ENCODE results near the gene HACD2. TPM values are rescaled to one million over a fixed set of nuclear protein-coding genes. Genes with fewer than 3 reads are reported as not detected.

HACD2 gene, protein sequence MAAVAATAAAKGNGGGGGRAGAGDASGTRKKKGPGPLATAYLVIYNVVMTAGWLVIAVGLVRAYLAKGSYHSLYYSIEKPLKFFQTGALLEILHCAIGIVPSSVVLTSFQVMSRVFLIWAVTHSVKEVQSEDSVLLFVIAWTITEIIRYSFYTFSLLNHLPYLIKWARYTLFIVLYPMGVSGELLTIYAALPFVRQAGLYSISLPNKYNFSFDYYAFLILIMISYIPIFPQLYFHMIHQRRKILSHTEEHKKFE
- polyA plus RNA-seq (2013) = 25.1 TPM

DNA sequence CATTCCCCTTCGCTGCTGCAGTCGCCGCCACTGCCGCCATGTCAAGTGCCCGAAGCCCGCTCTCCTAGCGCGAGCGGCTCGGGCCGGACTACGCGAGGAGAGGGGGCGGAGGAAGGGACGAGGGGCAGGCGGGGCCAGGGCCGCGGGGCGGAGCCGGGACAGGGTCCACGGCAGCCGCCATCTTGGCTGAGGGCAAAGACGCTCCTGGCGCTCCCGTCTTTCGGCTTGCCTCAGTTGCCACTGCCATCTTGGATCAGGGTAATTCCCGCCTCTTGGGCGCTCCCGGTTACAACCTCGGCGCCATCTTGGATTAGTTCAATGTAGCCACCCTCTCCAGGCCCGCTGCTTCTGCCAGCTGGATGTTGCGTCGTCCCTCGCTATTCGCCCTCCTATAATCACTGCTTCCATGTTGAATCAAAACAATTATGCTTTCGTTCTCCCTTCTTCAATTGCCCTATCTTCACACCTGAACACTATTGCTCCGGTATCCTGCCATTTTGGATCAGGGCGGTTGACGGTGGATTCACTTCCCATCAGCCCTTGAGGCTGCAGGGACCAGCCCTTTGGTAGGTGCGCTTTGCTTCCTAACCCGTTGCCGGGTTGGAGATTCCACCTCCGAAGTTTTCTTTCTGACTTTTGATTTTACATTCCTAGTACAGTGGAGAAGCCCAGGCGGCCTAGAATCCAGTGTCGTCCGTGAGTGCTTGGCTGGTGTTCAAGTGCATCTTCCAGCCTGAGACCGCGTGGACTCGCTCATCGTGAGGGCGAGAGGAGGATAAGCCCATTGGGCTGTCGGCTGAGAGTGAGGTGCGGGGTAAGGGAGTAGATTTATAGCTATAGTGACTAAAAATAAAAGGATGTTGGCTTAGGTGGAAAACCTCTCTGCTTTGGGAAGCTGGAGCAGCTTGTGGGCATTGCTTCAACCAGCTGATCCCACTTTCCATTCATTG is at the start of gene HACD2:
Gene HACD2 (minus strand): TSS at position 66 of the 950 bp plus-strand sequence. CDS start 26 bp downstream, at position 40.
- Histone ChIP-seq H3K4me1 (ENCODE audit: control extremely low read depth in 1 of 4, control insufficient read depth in 4 of 4, insufficient read depth in 4 of 4, low read length in 3 of 4) (peaks cover 4 to 31% (median 17%) of the 10 kb centered on the region in 4 experiments), H3K27me3 (replicated peaks in 2 of 5; ENCODE audit: control insufficient read depth in 4 of 5, insufficient read depth in 5 of 5, low read length in 4 of 5) (no peaks in the 10 kb centered on the region), H3K36me3 (ENCODE audit: control insufficient read depth in 4 of 4, insufficient read depth in 4 of 4, low read length in 3 of 4) (peaks cover 0 to 16% (median 8%) of the 10 kb centered on the region in 4 experiments), H3K9me3 (ENCODE audit: control extremely low read depth in 1 of 5, control insufficient read depth in 4 of 5, insufficient read depth in 2 of 5, low read depth in 1 of 5, low read length in 4 of 5) (peaks cover 0 to 19% (median 11%) of the 10 kb centered on the region in 5 experiments), H3K4me3 (ENCODE audit: control insufficient read depth in 1 of 7, extremely low read depth in 1 of 7, insufficient read depth in 4 of 7, low read depth in 2 of 7, low read length in 6 of 7) (peak within 1 kb of the TSS; percentile 58 to 92 (median 87)), H3K27ac (ENCODE audit: insufficient read depth in 1 of 2, low read depth in 1 of 2, low read length in 2 of 2, poor library complexity in 1 of 2, severe bottlenecking in 2 of 2) (peak within 1 kb of the TSS; percentile 80 to 91)
- WGBS (ENCODE audit: insufficient coverage) = 0% methylated on average over 51 of the region's 54 CpGs
- CTCF ChIA-PET = interaction anchor here (1.0 to 1.8 kb wide), 6 partner anchors 9 to 67 kb away, joined by 3 to 5 read pairs (median 4); no protein-coding TSS in a partner anchor
- DNase-seq = peak; percentile 97
- POLR2A ChIA-PET = interaction anchor here (0.5 kb wide), 1 partner anchor 31 kb away, joined by 4 read pairs; no protein-coding TSS in a partner anchor

DNA sequence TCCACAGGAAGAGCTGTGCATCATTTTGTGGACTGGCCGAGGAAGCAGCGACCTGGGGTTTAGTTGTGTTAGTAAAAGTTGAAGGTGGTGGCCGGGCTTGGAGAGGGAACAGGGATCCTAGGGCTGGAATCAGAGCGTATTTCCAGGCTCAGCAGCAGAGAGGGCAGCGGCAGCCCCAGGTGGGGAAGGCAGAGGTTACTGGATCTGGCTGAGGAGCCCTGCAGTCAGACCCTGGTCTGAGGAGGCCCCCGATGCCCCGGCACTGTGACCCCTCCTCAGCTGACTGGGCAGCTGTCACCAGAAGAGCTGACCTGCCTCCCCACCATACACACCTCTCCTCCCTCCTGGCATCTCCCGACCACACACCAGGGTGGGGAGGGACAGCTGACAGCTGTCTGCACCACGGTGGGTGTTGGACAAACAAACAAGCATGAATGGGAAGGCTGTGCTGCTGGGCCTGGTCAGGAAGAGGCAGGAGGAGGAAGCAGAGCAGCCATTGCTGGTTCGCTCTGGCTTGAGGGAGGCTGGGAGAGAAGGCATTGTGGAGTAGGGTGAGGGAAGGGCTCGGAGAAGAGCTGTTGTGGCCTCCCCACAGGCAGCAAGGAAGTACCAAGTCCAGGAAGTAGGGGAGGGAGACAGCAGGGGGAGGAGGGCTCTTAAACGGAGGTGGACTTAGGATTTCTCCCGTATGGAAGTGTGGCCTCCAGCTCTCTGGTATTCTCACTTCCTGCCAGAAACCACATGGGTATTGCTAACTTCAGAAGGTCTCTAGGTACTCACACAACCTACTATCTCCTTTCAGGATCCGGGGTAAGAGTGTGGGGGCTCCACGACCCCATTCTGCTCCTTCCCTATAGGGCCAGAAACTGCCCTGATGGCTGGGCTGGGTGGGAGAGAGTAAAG is 49.5 kb upstream of the HACD2 start:
- no peak overlapping the region for H3K27ac ChIP-seq (ENCODE audit: insufficient read depth in 1 of 2, low read depth in 1 of 2, low read length in 2 of 2, poor library complexity in 1 of 2, severe bottlenecking in 2 of 2)

DNA sequence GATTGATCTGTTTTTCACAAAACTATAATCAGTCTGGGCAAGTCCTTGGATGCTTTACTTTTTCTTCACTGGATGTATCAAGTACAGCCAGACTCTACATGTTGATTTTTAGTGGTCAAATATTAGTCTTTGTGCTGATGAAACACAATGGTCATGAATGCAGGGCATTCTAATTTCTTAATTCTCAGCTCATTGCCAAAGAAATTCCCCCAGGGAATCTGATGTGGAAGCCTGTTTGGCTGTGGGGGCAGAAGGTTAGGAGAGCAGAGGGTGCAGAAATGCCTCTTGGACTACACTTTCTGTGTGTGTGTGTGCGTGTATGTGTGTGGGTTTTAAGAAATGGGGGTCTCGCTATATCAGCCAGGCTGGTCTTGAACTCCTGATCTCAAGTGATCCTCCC is 48.7 kb upstream of the HACD2 start:
- ChIA-PET CTCF (interaction anchor here (0.8 to 2.1 kb wide), 2 partner anchors 9 to 19 kb away, joined by 3 to 7 read pairs; no protein-coding TSS in a partner anchor), POLR2A (no interaction called here)
- no peaks in the 10 kb centered on the region for H3K27me3 ChIP-seq (replicated peaks in 2 of 5; ENCODE audit: control insufficient read depth in 4 of 5, insufficient read depth in 5 of 5, low read length in 4 of 5)
- H3K36me3 ChIP-seq (ENCODE audit: control insufficient read depth in 4 of 4, insufficient read depth in 4 of 4, low read length in 3 of 4) = peaks cover 0 to 24% (median 6%) of the 10 kb centered on the region in 4 experiments
- H3K9me3 ChIP-seq (ENCODE audit: control extremely low read depth in 1 of 5, control insufficient read depth in 4 of 5, insufficient read depth in 2 of 5, low read depth in 1 of 5, low read length in 4 of 5) = no peaks in the 10 kb centered on the region
- peaks cover 0 to 11% (median 5%) of the 10 kb centered on the region in 4 experiments for H3K4me1 ChIP-seq (ENCODE audit: control extremely low read depth in 1 of 4, control insufficient read depth in 4 of 4, insufficient read depth in 4 of 4, low read length in 3 of 4)
- no CpG with 5 or more reads among the region's 2 CpGs for WGBS (ENCODE audit: insufficient coverage)
- no peak for DNase-seq
- H3K27ac ChIP-seq (ENCODE audit: insufficient read depth in 1 of 2, low read depth in 1 of 2, low read length in 2 of 2, poor library complexity in 1 of 2, severe bottlenecking in 2 of 2) = no peak overlapping the region
- no peak overlapping the region for H3K4me3 ChIP-seq (ENCODE audit: control insufficient read depth in 1 of 7, extremely low read depth in 1 of 7, insufficient read depth in 4 of 7, low read depth in 2 of 7, low read length in 6 of 7)

More for the DNA sequence above, 49.5 kb upstream of the HACD2 start:
- H3K27me3 ChIP-seq (replicated peaks in 2 of 5; ENCODE audit: control insufficient read depth in 4 of 5, insufficient read depth in 5 of 5, low read length in 4 of 5) = no peaks in the 10 kb centered on the region
- H3K4me3 ChIP-seq (ENCODE audit: control insufficient read depth in 1 of 7, extremely low read depth in 1 of 7, insufficient read depth in 4 of 7, low read depth in 2 of 7, low read length in 6 of 7) = no peak overlapping the region
- no peak for DNase-seq
- POLR2A ChIA-PET = no interaction called here
- H3K9me3 ChIP-seq (ENCODE audit: control extremely low read depth in 1 of 5, control insufficient read depth in 4 of 5, insufficient read depth in 2 of 5, low read depth in 1 of 5, low read length in 4 of 5) = no peaks in the 10 kb centered on the region
- peaks cover 0 to 11% (median 7%) of the 10 kb centered on the region in 4 experiments for H3K4me1 ChIP-seq (ENCODE audit: control extremely low read depth in 1 of 4, control insufficient read depth in 4 of 4, insufficient read depth in 4 of 4, low read length in 3 of 4)
- 89% methylated on average over 7 of the region's 15 CpGs for WGBS (ENCODE audit: insufficient coverage)
- CTCF ChIA-PET = interaction anchor here (0.8 to 2.1 kb wide), 3 partner anchors 8 to 18 kb away, joined by 3 to 7 read pairs (median 4); no protein-coding TSS in a partner anchor
- H3K36me3 ChIP-seq (ENCODE audit: control insufficient read depth in 4 of 4, insufficient read depth in 4 of 4, low read length in 3 of 4) = peaks cover 0 to 22% (median 6%) of the 10 kb centered on the region in 4 experiments

DNA sequence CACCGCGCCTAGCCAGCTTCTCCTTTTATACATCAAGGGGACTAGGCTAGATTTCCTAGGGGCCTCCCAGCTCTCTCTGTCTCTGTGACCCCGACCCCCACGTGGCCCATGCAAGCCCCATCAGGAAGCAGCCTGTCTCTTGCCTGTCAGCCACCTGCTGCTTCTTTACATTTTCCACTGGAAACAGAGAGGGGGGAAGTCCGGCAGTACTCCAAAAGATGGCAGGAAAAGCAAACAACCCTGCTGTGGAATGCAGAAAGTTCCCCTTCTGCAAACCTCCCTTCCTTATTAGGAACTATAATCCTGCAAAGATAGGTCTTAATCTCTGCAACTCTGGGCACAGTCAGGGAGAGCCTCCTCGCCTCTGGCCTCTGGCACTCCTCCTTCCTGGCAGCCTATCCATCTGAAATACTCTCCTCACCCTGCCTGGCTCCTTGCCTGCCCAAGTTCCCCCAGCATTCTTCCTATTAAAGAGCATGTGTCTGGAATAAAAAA is 47.4 kb upstream of the HACD2 start:
- Histone ChIP-seq H3K4me3 (ENCODE audit: control insufficient read depth in 1 of 7, extremely low read depth in 1 of 7, insufficient read depth in 4 of 7, low read depth in 2 of 7, low read length in 6 of 7) (no peak overlapping the region), H3K4me1 (ENCODE audit: control extremely low read depth in 1 of 4, control insufficient read depth in 4 of 4, insufficient read depth in 4 of 4, low read length in 3 of 4) (peaks cover 0 to 11% (median 5%) of the 10 kb centered on the region in 4 experiments), H3K27ac (ENCODE audit: insufficient read depth in 1 of 2, low read depth in 1 of 2, low read length in 2 of 2, poor library complexity in 1 of 2, severe bottlenecking in 2 of 2) (no peak overlapping the region), H3K36me3 (ENCODE audit: control insufficient read depth in 4 of 4, insufficient read depth in 4 of 4, low read length in 3 of 4) (peaks cover 0 to 24% (median 6%) of the 10 kb centered on the region in 4 experiments), H3K27me3 (replicated peaks in 2 of 5; ENCODE audit: control insufficient read depth in 4 of 5, insufficient read depth in 5 of 5, low read length in 4 of 5) (no peaks in the 10 kb centered on the region), H3K9me3 (ENCODE audit: control extremely low read depth in 1 of 5, control insufficient read depth in 4 of 5, insufficient read depth in 2 of 5, low read depth in 1 of 5, low read length in 4 of 5) (no peaks in the 10 kb centered on the region)
- no peak for DNase-seq
- CTCF ChIA-PET = interaction anchor here (1.1 to 2.5 kb wide), 2 partner anchors 10 to 47 kb away, joined by 3 to 10 read pairs; partner anchors contain the start of gene HACD2
- POLR2A ChIA-PET = no interaction called here
- WGBS (ENCODE audit: insufficient coverage) = 69% methylated on average over 4 of the region's 6 CpGs

DNA sequence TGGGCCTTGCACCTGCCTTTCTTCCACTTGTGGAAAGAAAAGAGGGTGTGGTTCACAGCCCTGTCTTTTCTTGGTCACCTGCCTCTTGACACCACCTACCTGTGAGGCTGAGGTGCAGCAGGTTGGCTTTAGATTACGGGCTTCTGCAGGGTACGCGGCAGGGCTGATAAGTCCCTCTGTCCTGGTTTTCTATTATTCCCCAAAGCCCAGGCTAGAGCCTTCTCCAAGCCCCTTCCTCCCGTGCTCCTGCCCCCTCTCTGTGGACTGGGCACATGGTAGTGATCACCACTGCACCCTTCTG is 44.8 kb upstream of the HACD2 start:
- no peak overlapping the region for H3K4me3 ChIP-seq (ENCODE audit: control insufficient read depth in 1 of 7, extremely low read depth in 1 of 7, insufficient read depth in 4 of 7, low read depth in 2 of 7, low read length in 6 of 7)
- POLR2A ChIA-PET = no interaction called here
- DNase-seq = no peak
- no CpG with 5 or more reads among the region's 4 CpGs for WGBS (ENCODE audit: insufficient coverage)
- H3K27me3 ChIP-seq (replicated peaks in 2 of 5; ENCODE audit: control insufficient read depth in 4 of 5, insufficient read depth in 5 of 5, low read length in 4 of 5) = no peaks in the 10 kb centered on the region
- H3K4me1 ChIP-seq (ENCODE audit: control extremely low read depth in 1 of 4, control insufficient read depth in 4 of 4, insufficient read depth in 4 of 4, low read length in 3 of 4) = peaks cover 0 to 8% (median 4%) of the 10 kb centered on the region in 4 experiments
- peaks cover 0 to 21% (median 5%) of the 10 kb centered on the region in 4 experiments for H3K36me3 ChIP-seq (ENCODE audit: control insufficient read depth in 4 of 4, insufficient read depth in 4 of 4, low read length in 3 of 4)
- H3K9me3 ChIP-seq (ENCODE audit: control extremely low read depth in 1 of 5, control insufficient read depth in 4 of 5, insufficient read depth in 2 of 5, low read depth in 1 of 5, low read length in 4 of 5) = no peaks in the 10 kb centered on the region
- CTCF ChIA-PET = interaction anchor here (0.8 kb wide), 1 partner anchor 10 kb away, joined by 3 read pairs; no protein-coding TSS in a partner anchor
- no peak overlapping the region for H3K27ac ChIP-seq (ENCODE audit: insufficient read depth in 1 of 2, low read depth in 1 of 2, low read length in 2 of 2, poor library complexity in 1 of 2, severe bottlenecking in 2 of 2)

DNA sequence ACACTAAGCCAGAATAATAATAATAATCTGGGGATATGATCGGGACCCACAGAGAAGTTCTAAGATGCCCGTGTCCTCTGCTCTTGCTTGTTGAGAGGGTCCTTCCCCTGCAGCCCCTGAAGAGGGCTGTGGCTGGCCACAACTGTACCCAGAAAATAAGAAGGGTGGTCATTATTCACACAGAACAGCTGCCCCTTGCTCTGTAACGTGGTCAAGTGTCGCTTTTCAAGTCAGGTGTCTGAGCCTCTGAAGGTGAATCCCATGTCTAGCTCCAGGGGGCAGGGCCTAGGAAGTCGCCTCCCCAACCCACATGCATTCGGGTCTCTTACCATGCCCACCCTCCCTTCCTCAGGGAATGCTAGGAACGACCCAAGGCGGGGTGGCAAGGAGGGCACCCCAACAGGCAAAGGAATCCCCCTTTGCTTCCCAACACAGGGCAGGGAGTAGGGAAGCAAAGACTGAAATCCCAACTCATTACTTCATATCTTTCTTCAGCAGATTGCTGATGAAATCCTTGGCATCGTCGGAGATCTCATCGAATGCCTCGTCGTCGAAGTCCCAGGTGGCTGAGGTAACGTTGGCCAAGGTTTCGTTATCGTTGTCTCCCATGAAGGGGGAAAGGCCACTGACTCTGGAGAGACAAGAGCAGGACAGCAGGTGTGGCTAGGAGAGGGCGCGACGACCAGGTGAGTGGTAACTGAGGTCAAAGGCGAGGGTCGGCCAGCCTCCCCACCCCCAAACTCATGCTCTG is 44.3 kb upstream of the HACD2 start:
- peaks cover 0 to 17% (median 5%) of the 10 kb centered on the region in 4 experiments for H3K36me3 ChIP-seq (ENCODE audit: control insufficient read depth in 4 of 4, insufficient read depth in 4 of 4, low read length in 3 of 4)
- ChIA-PET POLR2A (no interaction called here), CTCF (interaction anchor here (1.2 to 1.3 kb wide), 2 partner anchors 11 to 12 kb away, joined by 3 to 4 read pairs; no protein-coding TSS in a partner anchor)
- H3K27ac ChIP-seq (ENCODE audit: insufficient read depth in 1 of 2, low read depth in 1 of 2, low read length in 2 of 2, poor library complexity in 1 of 2, severe bottlenecking in 2 of 2) = no peak overlapping the region
- WGBS (ENCODE audit: insufficient coverage) = 94% methylated on average over 14 of the region's 22 CpGs
- H3K9me3 ChIP-seq (ENCODE audit: control extremely low read depth in 1 of 5, control insufficient read depth in 4 of 5, insufficient read depth in 2 of 5, low read depth in 1 of 5, low read length in 4 of 5) = no peaks in the 10 kb centered on the region
- DNase-seq = no peak
- no peak overlapping the region for H3K4me3 ChIP-seq (ENCODE audit: control insufficient read depth in 1 of 7, extremely low read depth in 1 of 7, insufficient read depth in 4 of 7, low read depth in 2 of 7, low read length in 6 of 7)
- no peaks in the 10 kb centered on the region for H3K27me3 ChIP-seq (replicated peaks in 2 of 5; ENCODE audit: control insufficient read depth in 4 of 5, insufficient read depth in 5 of 5, low read length in 4 of 5)
- peaks cover 0 to 3% (median 1%) of the 10 kb centered on the region in 4 experiments for H3K4me1 ChIP-seq (ENCODE audit: control extremely low read depth in 1 of 4, control insufficient read depth in 4 of 4, insufficient read depth in 4 of 4, low read length in 3 of 4)

All from common myeloid progenitor, CD34-positive (primary cell).